Subcutaneous adipose tissue (tissue), 4 donors: ENCODE measurements around the gene CYP19A1. TPM values are rescaled to one million over a fixed set of nuclear protein-coding genes. Genes with fewer than 3 reads are reported as not detected.

Experiments
- CTCF ChIP-seq: fragments of 450-650 bp; IDR thresholded peaks from one replicate; pipeline ENCODE4 v1.5.1; 2016; ENCODE audit warnings: low read depth, mild to moderate bottlenecking, control low read depth, antibody characterized with exemption, moderate library complexity
- total RNA-seq, 4 donors: library from RNA; depleted of rRNA; stranded (reverse); fragments of >200 nt; gene quantifications; one replicate each; pipeline ENCODE4 v1.1.0, GENCODE V29; 2016

The CYP19A1 gene
- total RNA-seq, 4 donors from 2014 or later: 0.75 to 16.7 (median 8.3) TPM

GRCh38 chr15:51180534-51180933, 157.9 kb downstream of the CYP19A1 start:
- no peak for TF ChIP-seq CTCF

- TF ChIP-seq CTCF: no peak
Observed at GRCh38 chr15:51180011-51180410, 158.4 kb downstream of the CYP19A1 start.

GRCh38 chr15:51172193-51172592, 166.2 kb downstream of the CYP19A1 start:
- no peak for TF ChIP-seq CTCF

GRCh38 chr15:51171634-51171932, 166.8 kb downstream of the CYP19A1 start:
- TF ChIP-seq CTCF: no peak

- no peak for TF ChIP-seq CTCF
Observed at GRCh38 chr15:51170882-51171633, 167.3 kb downstream of the CYP19A1 start.

GRCh38 chr15:51168700-51169099, 169.7 kb downstream of the CYP19A1 start:
- TF ChIP-seq CTCF: no peak

- no peak for TF ChIP-seq CTCF
Observed at GRCh38 chr15:51163843-51164242, 174.6 kb downstream of the CYP19A1 start.
